Sigmoid colon (tissue), 4 donors: ENCODE results near the gene WDR37.

Experiments
- CTCF ChIP-seq, 4 experiments: fragments of 450-650 bp in 3 of 4; fragments of 200-600 bp in 1 of 4; IDR thresholded peaks; one replicate each; pipeline ENCODE4 v1.5.1; 2016 to 2019; ENCODE audit warnings: antibody characterized with exemption in 4 of 4, mild to moderate bottlenecking in 3 of 4, moderate library complexity in 2 of 4
- EP300 ChIP-seq, 4 donors: sonication (generic); formaldehyde crosslinking; IDR thresholded peaks; one replicate each; pipeline ENCODE4 v1.6.1; 2017; ENCODE audit warnings: antibody characterized with exemption in 4 of 4
- POLR2A ChIP-seq, 2 donors: fragments of 450-650 bp; IDR thresholded peaks; one replicate each; pipeline ENCODE4 v1.6.1; 2016; ENCODE audit warnings: antibody characterized with exemption in 2 of 2, mild to moderate bottlenecking in 2 of 2, moderate library complexity in 2 of 2
- POLR2AphosphoS5 ChIP-seq, 4 donors: sonication (generic); formaldehyde crosslinking; IDR thresholded peaks; one replicate each; pipeline ENCODE4 v1.6.1; 2017; ENCODE audit warnings: antibody characterized with exemption in 4 of 4

DNA sequence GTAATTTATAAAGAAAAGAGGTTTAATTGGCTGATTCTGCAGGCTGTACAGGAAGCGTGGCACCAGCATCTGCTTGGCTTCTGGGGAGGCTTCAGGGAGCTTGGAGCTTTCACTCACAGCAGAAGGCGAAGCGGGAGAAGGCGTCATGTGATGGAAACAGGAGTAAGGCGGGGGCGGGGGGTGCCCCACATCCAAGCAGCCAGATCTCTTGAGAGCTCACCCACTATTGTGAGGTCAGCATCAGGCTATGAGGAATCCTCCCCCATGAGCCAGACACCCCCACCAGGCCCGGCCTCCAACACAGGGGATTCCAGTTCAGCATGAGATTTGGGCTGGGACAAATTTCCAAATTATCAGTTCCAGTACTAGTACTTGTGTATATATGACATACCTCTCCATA lies 46.2 kb downstream of the WDR37 start:
- TF ChIP-seq POLR2A (IDR thresholded peaks at IDR 0.05), result no peak
- no peak for TF ChIP-seq CTCF (IDR thresholded peaks at IDR 0.05)
- TF ChIP-seq EP300 (IDR thresholded peaks at IDR 0.05), result no peak
- TF ChIP-seq POLR2AphosphoS5 (IDR thresholded peaks at IDR 0.05), result no peak
